ENCODE results near the gene ARL16.

DNA sequence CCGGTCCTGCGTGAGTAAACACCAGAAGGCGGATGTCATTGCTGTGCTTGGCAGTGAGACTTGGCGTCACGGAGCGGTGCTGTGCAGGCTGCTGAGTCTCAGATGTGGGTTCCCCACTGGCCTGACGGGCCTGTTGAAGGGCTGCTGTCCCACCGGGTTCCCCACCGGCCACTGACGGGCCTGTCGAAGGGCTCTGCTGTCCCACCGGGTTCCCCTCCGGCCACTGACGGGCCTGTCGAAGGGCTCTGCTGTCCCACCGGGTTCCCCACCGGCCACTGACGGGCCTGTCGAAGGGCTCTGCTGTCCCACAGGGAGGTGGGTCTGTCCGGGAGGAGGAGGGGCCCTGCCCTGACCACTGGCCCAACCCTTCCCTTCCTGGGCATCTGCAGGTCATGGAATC is 3.0 kb upstream of the ARL16 start:
- TF ChIP-seq, protein P1, sequence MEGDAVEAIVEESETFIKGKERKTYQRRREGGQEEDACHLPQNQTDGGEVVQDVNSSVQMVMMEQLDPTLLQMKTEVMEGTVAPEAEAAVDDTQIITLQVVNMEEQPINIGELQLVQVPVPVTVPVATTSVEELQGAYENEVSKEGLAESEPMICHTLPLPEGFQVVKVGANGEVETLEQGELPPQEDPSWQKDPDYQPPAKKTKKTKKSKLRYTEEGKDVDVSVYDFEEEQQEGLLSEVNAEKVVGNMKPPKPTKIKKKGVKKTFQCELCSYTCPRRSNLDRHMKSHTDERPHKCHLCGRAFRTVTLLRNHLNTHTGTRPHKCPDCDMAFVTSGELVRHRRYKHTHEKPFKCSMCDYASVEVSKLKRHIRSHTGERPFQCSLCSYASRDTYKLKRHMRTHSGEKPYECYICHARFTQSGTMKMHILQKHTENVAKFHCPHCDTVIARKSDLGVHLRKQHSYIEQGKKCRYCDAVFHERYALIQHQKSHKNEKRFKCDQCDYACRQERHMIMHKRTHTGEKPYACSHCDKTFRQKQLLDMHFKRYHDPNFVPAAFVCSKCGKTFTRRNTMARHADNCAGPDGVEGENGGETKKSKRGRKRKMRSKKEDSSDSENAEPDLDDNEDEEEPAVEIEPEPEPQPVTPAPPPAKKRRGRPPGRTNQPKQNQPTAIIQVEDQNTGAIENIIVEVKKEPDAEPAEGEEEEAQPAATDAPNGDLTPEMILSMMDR (IDR thresholded peaks at IDR 0.05; ENCODE audit: low read depth, low read length, missing input control) = no peak
- TF ChIP-seq, protein P2, sequence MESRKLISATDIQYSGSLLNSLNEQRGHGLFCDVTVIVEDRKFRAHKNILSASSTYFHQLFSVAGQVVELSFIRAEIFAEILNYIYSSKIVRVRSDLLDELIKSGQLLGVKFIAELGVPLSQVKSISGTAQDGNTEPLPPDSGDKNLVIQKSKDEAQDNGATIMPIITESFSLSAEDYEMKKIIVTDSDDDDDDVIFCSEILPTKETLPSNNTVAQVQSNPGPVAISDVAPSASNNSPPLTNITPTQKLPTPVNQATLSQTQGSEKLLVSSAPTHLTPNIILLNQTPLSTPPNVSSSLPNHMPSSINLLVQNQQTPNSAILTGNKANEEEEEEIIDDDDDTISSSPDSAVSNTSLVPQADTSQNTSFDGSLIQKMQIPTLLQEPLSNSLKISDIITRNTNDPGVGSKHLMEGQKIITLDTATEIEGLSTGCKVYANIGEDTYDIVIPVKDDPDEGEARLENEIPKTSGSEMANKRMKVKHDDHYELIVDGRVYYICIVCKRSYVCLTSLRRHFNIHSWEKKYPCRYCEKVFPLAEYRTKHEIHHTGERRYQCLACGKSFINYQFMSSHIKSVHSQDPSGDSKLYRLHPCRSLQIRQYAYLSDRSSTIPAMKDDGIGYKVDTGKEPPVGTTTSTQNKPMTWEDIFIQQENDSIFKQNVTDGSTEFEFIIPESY (IDR thresholded peaks at IDR 0.05) = no peak
- no peak for TF ChIP-seq SP1 (IDR thresholded peaks at IDR 0.05)
